ENCODE measurements around the gene HDGFL3. TPM values are rescaled to one million over a fixed set of nuclear protein-coding genes. Genes with fewer than 3 reads are reported as not detected.
"Not testable (repeated sequence)": the region's sequence is repeated elsewhere in the genome, so short reads cannot be mapped to it uniquely, and the experiment has no call there.

Gene HDGFL3
- total and polyA plus RNA-seq, 2 donors from 2014 or later, result 13.9 to 40.1 TPM

- Histone ChIP-seq H3K4me1 (ENCODE audit: control insufficient read depth in 2 of 3, insufficient read depth in 2 of 3, low read depth in 1 of 3, low read length in 3 of 3) (no peaks in the 10 kb centered on the region), H3K9ac (ENCODE audit: low read length in 3 of 3) (no peak overlapping the region), H3K9me3 (ENCODE audit: control insufficient read depth in 2 of 3, insufficient read depth in 1 of 3, low read length in 3 of 3) (peaks cover 0 to 6% (median 0%) of the 10 kb centered on the region in 3 donors), H3K4me3 (ENCODE audit: low read length in 3 of 3) (no peak overlapping the region), H3K27ac (ENCODE audit: low read depth in 2 of 2, low read length in 2 of 2) (no peak overlapping the region), H3K27me3 (ENCODE audit: control insufficient read depth, insufficient read depth, low read length) (no peaks in the 10 kb centered on the region), H3K36me3 (ENCODE audit: control insufficient read depth in 2 of 3, insufficient read depth in 3 of 3, low read length in 3 of 3) (no peaks in the 10 kb centered on the region)
- FAIRE-seq (no peak), DNase-seq (no peak)
- intact Hi-C loops (cut with DNase I), result no loop called here
- TF ChIP-seq CTCF (IDR thresholded peaks at IDR 0.05; ENCODE audit: borderline replicate concordance, extremely low read depth, insufficient read depth), result no peak
These were observed 32.7 kb downstream of the HDGFL3 start for GRCh38 chr15:83174891-83175290.

GRCh38 chr15:83170474-83171165 lies 37.0 kb downstream of the HDGFL3 start:
- DNase-seq, result no peak
- intact Hi-C loops (cut with DNase I), result no loop called here
- no peak for FAIRE-seq
- no peak overlapping the region for H3K27ac ChIP-seq (ENCODE audit: low read depth in 2 of 2, low read length in 2 of 2)
- TF ChIP-seq CTCF (IDR thresholded peaks at IDR 0.05; ENCODE audit: borderline replicate concordance, extremely low read depth, insufficient read depth), result no peak
- no peaks in the 10 kb centered on the region for H3K4me1 ChIP-seq (ENCODE audit: control insufficient read depth in 2 of 3, insufficient read depth in 2 of 3, low read depth in 1 of 3, low read length in 3 of 3)
- no peaks in the 10 kb centered on the region for H3K36me3 ChIP-seq (ENCODE audit: control insufficient read depth in 2 of 3, insufficient read depth in 3 of 3, low read length in 3 of 3)
- no peaks in the 10 kb centered on the region for H3K27me3 ChIP-seq (ENCODE audit: control insufficient read depth, insufficient read depth, low read length)
- peaks cover 0 to 19% (median 5%) of the 10 kb centered on the region in 3 donors for H3K9me3 ChIP-seq (ENCODE audit: control insufficient read depth in 2 of 3, insufficient read depth in 1 of 3, low read length in 3 of 3)
- no peak overlapping the region for H3K4me3 ChIP-seq (ENCODE audit: low read length in 3 of 3)
- H3K9ac ChIP-seq (ENCODE audit: low read length in 3 of 3), result no peak overlapping the region

GRCh38 chr15:83169576-83169975 lies 38.0 kb downstream of the HDGFL3 start:
- H3K9ac ChIP-seq (ENCODE audit: low read length in 3 of 3); FAIRE-seq; H3K27ac ChIP-seq (ENCODE audit: low read depth in 2 of 2, low read length in 2 of 2); intact Hi-C loops (cut with DNase I); H3K4me3 ChIP-seq (ENCODE audit: low read length in 3 of 3); H3K27me3 ChIP-seq (ENCODE audit: control insufficient read depth, insufficient read depth, low read length); H3K4me1 ChIP-seq (ENCODE audit: control insufficient read depth in 2 of 3, insufficient read depth in 2 of 3, low read depth in 1 of 3, low read length in 3 of 3); H3K36me3 ChIP-seq (ENCODE audit: control insufficient read depth in 2 of 3, insufficient read depth in 3 of 3, low read length in 3 of 3); DNase-seq: not testable (repeated sequence)
- peaks cover 0 to 19% (median 5%) of the 10 kb centered on the region in 3 donors for H3K9me3 ChIP-seq (ENCODE audit: control insufficient read depth in 2 of 3, insufficient read depth in 1 of 3, low read length in 3 of 3)

- H3K4me3 ChIP-seq (ENCODE audit: low read length in 3 of 3), result no peak overlapping the region
- intact Hi-C loops (cut with DNase I), result no loop called here
- no peaks in the 10 kb centered on the region for H3K4me1 ChIP-seq (ENCODE audit: control insufficient read depth in 2 of 3, insufficient read depth in 2 of 3, low read depth in 1 of 3, low read length in 3 of 3)
- no peak overlapping the region for H3K27ac ChIP-seq (ENCODE audit: low read depth in 2 of 2, low read length in 2 of 2)
- H3K9ac ChIP-seq (ENCODE audit: low read length in 3 of 3), result no peak overlapping the region
- no peak for FAIRE-seq
- H3K9me3 ChIP-seq (ENCODE audit: control insufficient read depth in 2 of 3, insufficient read depth in 1 of 3, low read length in 3 of 3), result peaks cover 0 to 19% (median 5%) of the 10 kb centered on the region in 3 donors
- no peaks in the 10 kb centered on the region for H3K27me3 ChIP-seq (ENCODE audit: control insufficient read depth, insufficient read depth, low read length)
- peaks cover 0 to 3% (median 0%) of the 10 kb centered on the region in 3 donors for H3K36me3 ChIP-seq (ENCODE audit: control insufficient read depth in 2 of 3, insufficient read depth in 3 of 3, low read length in 3 of 3)
- no peak for TF ChIP-seq CTCF (IDR thresholded peaks at IDR 0.05; ENCODE audit: borderline replicate concordance, extremely low read depth, insufficient read depth)
- no peak for DNase-seq
These were observed 40.8 kb downstream of the HDGFL3 start for GRCh38 chr15:83166830-83167229.

All from kidney (tissue), 14 donors.